Stimulated activated naive CD4-positive, alpha-beta T cell (primary cell): ENCODE results near the gene CHID1.

Source experiments
- DNase-seq, 6 experiments: peaks; one replicate each; lab custom pipeline; 2025; lab: John Stamatoyannopoulos, UW

CHID1 gene

GRCh38 chr11:887589-887988 is 23.0 kb downstream of the CHID1 start:
- no peak for DNase-seq

- DNase-seq = no peak
Measured at GRCh38 chr11:886568-886967, 24.0 kb downstream of the CHID1 start.

GRCh38 chr11:884578-885070 is 26.0 kb downstream of the CHID1 start:
- DNase-seq = no peak

- no peak for DNase-seq
Measured at GRCh38 chr11:883527-883926, 27.1 kb downstream of the CHID1 start.

- no peak for DNase-seq
Measured at GRCh38 chr11:882596-882995, 28.0 kb downstream of the CHID1 start.

GRCh38 chr11:880447-880846 is 30.2 kb downstream of the CHID1 start:
- no peak for DNase-seq

GRCh38 chr11:877565-877964 is 33.0 kb downstream of the CHID1 start:
- DNase-seq = peak in 2 of 6 experiments; percentile 16 to 24

GRCh38 chr11:876545-876944 is 34.1 kb downstream of the CHID1 start:
- no peak for DNase-seq

- DNase-seq = no peak
Measured at GRCh38 chr11:875769-876301, 34.8 kb downstream of the CHID1 start.

GRCh38 chr11:875203-875602 is 35.4 kb downstream of the CHID1 start:
- DNase-seq = no peak

GRCh38 chr11:873706-874105 is 36.9 kb downstream of the CHID1 start:
- DNase-seq = no peak

- no peak for DNase-seq
Measured at GRCh38 chr11:872799-873198, 37.8 kb downstream of the CHID1 start.

- no peak for DNase-seq
Measured at GRCh38 chr11:871472-871871, 39.1 kb downstream of the CHID1 start.

GRCh38 chr11:870418-870817 is 40.2 kb downstream of the CHID1 start:
- DNase-seq = no peak

GRCh38 chr11:870127-870413 is 40.5 kb downstream of the CHID1 start:
- no peak for DNase-seq

- DNase-seq = no peak
Measured at GRCh38 chr11:869399-870126, 41.0 kb downstream of the CHID1 start.

GRCh38 chr11:868802-869201 is 41.8 kb downstream of the CHID1 start:
- no peak for DNase-seq

GRCh38 chr11:868394-868793 is 42.2 kb downstream of the CHID1 start:
- DNase-seq = no peak

- DNase-seq = no peak
Measured at GRCh38 chr11:867856-868358, 42.7 kb downstream of the CHID1 start.

- no peak for DNase-seq
Measured at GRCh38 chr11:866481-866880, 44.1 kb downstream of the CHID1 start.

GRCh38 chr11:865462-866430 is 44.9 kb downstream of the CHID1 start:
- DNase-seq = no peak

- DNase-seq = no peak
Measured at GRCh38 chr11:864898-865297, 45.7 kb downstream of the CHID1 start.
